HG03139 (cell line): ENCODE measurements around the gene TRABD2B.

Experiments
- ATAC-seq: cut with Tn5 transposase; IDR thresholded peaks from one replicate; pipeline ENCODE4 v1.9.1; 2021; ENCODE audit not compliant: unreplicated experiment

TRABD2B gene

DNA sequence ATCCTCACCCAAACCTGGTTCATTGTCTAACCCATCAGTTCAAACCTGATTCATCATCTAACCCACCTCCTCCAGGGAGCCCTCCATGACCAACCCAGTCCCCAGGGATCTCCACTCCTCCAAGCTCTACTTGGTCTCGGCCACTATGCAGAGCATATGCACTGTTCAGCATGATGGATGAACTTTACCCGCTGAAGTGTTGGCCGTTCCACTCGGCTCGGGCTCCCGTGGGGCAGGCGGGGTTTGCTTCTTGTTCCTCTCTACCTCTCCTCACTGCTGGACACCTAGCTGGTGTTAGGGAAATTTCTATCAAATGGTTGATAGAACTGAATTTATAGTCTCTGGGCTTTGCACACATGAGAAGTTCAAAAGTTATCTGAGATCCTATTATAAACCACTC, 111.0 kb downstream of the TRABD2B start:
- no peak for ATAC-seq

DNA sequence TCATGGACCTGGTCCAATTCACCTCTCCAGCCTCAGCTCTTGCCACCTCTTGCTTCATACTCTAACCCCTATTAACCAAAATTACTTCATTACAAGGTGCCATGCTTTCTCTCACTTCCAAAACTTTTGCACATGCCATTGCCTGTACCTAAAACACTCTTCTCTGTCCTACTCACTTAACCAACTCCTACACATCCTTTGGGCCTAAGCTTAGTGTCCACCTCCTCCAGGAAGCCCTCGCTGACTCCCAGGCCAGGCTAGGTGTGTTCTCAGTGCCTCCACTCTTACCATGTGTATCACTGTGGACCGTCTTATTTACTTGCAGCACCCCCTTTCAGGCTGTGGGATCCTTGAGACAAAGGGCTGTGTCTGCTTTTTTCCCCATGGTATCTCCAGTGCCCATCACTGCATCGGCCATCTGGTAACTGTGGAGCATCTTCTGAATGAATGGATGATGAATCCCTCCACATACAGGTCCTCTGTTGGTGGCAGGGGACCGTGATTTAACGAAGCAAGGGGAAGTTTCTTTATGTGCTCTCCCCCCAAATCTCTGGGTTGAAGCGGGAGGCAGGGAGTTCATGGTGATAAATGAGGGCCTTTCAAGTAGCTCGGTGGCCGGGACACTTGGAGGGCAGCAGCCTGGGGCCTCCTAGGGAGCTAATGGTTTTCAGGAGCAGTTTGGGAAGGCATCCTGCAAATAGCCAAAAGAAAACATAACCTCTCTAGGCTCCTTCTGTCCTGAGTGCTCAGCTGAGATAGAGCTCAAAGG, 111.9 kb downstream of the TRABD2B start:
- no peak for ATAC-seq

DNA sequence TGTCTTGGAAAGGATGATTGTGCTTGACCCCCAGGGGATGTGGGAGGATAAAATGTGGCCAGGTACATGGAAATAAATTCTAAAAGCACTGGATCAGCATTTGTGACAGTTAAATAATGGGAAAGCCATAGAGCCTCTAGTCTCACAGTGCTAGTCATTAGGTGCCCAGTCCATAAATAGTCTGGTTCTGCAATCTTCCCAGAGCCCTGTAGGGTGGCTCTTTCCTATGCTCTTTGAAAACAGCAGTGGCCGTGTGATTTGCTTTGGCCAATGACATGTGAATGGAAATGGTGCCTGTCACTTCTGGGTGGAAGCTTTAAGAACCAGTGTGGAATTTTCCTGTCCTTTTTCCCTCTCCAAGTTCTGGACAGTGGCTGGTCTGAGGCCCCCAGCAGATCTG, 113.2 kb downstream of the TRABD2B start:
- no peak for ATAC-seq

DNA sequence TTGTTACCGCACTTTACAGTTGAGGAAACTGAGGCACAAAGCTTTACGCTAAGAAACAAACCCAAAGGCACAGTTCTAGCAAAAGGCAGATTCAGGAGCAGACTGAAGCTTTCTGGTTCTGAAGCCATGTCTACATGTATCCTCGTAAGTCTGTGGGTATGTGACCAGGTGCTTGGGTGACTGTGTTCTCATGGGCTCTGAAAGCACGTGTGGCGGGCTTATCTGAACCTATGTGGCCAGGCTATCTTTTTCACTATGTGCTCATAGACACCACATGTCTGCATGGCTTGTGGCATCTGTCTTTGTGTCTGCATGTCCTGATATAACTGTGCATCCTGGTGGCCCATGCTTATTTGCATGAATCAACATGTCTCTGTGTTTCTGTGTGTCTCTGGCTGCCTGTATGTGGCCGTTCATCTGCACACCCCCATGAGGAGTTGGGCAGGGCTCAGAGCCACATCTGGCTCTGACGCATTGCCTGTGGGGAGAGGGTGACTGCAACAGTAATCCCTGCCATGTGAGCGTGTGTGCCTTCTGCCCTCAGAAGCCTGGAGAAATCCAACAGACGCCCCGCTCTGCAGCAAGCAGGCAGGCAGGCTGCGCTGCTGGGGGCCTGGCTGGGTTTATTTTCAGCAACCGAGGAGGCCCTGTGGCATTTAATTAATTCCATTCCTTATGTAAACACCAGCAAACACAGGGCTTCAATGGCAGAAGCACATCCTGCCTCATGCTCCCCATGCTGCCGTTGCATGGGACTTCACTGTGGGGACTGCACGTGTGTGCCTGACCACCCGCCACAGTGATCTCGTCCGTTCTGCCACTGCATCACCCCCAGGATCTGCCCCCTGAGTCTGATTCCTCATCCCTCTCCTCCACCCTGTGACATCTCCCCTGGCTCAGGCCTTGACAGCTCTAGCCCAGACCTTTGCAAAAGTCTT, 115.4 kb downstream of the TRABD2B start:
- ATAC-seq, result no peak

DNA sequence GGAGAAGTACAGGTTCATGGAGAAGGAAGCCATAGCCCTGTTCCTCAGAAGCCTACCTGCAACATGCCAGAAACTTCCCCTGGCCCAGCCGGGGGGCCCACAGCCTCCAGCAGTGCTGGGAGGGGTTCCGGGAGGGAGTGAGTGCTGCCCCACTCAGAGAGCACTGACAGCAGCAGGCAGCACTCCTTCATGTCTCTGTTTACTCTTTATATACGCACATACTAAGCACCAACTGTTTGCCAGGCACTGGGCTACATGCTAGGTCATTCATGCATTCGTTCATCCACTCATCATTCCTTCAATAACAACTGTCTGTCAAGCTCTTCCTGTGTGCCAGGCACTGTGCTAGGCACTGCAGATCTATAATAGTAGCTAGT, 120.6 kb downstream of the TRABD2B start:
- no peak for ATAC-seq

DNA sequence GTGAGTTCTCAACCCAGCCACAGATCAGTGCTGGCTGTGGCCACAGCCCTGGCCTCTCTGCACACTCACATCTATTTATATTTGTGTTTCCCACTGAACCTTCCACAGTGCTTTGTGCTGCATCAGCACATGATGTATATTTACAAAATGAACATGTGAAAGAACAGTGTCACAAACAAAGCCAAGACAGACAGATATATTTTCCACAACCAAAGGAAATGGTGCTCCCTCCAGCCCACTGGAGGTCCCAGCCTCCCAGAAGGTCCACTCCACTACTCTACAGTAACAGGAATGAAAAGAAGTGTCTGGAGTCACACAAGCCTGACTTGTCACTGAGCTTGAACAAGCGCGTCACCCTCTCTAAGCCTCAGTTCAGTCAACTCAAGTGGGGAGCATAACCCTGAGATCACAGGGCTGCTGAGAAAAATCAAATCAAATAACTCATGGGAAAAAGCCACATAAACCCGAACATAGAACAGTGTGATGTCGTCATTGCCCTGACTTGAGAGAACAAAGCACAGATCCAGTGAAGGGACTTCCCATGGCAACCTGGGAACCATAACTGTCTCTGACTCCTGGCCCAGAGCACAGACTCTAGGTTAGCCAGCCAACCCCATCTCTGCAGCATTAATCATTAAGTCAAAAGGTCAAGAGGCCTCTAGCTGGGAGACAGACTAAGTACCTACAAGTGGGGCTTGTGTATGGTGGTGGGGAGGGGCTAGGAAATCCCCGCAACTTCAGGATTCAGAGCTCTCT, 121.2 kb downstream of the TRABD2B start:
- no peak for ATAC-seq

DNA sequence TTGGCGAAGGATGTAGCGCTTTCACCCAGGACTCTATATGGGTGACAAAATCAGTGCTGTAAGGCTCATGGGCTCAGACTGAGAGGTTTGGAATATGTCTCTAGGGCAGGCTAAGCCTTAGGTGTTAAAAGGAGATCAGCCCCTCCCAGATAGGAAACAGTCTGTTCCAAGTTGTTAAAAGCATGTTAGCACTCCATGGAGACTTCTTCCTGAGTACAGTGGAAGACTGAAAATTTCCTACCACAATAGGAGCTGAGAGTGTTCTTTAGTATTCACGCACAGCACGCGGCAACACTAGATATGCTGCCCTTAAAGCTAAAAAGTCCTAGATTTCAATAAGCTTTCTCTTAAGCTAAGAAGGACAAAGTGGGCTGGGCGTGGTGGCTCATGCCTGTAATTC, 122.1 kb downstream of the TRABD2B start:
- no peak for ATAC-seq

DNA sequence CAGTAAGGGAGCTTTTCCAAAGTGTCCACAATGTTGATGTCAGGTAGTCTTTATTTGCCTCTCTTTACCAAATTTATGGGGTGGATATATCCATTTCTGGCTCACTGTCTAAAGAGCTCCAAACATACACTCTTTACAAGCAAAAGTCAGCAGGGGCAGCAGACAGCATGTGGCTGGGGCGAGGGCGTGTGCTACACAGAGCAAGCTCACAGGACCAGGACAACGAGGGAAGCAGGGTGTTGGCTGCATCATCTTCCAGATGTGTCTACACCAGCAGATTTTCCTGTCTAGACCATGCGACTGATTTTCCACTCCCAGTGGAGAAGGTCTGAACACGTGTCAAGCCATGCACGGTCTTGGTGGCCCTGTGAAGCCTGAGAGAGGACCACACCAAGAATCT, 123.8 kb downstream of the TRABD2B start:
- no peak for ATAC-seq

DNA sequence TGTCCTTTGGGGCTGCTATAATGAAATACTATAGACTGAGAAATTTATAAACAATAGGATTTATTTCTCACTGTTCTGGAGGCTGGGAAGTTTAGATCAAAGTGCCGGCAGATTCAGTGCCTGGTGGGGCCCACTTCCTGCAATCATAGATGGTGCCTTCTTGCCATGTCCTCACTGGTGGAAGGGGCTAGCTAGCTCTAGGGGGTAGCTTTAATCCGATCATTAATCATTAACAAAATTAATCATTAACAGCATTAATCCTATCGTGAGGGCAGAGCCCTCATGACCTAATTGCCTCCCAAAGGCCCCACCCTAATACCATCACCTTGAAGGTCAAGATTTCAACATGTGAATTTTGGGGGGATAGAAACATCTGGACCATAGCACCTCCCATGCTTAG, 124.3 kb downstream of the TRABD2B start:
- ATAC-seq, result no peak

DNA sequence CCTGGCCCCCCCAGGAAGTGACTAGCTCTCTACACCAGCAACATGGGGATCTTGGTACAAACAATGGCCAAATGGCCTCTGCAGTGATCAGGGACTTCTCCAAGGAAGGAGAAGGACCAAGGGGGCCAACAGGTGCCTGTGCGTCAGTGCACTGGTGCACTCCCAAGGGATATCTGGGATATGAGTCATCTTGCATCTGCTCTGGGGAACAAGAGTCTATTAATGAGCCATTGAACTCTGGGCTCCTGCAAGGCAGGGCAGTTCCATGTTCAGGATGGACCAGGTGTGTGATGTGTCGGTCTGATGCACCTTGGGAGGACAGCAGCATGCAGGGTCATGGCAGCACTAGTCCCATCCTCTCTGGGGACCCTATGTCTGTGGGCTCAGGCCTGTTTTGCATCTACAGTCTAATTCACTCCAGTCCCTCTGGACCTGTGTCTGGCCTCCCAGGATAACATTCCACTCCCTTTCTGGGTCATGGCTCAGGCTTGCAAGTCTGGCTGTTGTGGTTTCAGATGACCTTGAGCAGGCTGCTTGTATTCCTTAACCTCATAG, 125.3 kb downstream of the TRABD2B start:
- ATAC-seq, result no peak

DNA sequence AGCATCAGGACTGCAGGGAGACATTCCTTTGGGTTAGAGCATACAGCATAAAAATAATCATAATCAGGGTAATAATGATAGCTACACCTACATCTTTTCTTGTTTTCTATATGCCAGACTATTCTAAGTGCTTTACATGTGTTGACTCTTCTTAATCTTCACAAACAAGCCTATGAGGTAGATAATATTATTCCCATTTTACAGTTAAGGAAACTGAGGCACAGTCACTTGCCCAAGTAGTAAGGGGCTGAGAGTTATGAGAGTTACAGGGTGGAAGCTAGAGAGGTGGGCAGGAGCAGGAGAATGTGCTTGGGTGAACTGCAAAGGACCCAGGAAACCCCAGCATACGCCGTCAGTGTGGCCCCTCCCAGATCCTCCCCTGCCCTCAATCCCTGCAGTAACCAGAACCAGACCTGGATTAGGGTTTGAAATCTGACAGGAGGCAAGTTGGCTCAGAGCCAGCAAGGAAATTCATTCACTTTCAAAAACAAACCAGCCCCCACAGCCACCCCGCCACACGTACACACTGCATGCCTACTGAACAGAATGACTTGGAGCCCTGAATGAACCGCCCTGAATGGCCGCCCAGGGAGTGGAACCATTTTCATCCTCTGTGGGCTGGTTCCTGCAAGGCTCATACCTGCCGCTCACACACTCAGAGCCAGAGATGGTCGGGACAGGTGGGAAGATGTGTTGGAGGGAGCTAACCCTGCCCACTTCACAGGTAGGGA, 126.1 kb downstream of the TRABD2B start:
- ATAC-seq, result no peak

DNA sequence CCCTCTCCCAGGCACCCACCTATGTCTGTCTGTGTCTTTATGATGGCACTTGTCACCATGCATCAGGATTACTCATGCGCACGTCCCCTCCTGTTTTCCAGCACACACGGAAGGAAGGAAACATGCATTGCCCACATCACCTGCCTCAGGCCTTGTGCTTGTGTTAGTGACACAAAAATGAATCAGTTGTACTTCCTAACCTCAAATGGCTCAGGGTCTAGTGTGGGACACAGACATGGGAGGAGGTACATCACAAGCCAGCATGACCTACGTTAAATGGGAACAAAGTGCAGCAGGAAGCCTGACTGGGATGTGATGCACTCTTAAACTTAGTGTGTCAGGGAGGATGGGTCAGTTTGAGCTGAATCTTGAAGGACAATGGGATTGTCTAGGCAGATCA, 126.7 kb downstream of the TRABD2B start:
- no peak for ATAC-seq

DNA sequence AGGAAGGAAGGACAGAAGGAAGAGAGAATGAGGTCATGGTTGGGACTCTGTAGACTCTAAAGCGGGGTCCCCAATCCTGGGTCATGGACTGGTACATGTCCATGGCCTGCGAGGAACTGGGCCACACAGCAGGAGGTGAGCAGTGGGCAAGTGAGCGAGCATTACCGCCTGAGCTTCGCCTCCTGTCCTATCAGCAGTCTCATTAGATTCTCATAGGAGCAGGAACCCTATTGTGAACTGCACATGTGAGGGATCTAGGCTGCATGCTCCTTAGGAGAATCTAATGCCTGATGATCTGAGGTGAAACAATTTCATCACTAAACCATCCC, 128.9 kb downstream of the TRABD2B start:
- ATAC-seq, result no peak

DNA sequence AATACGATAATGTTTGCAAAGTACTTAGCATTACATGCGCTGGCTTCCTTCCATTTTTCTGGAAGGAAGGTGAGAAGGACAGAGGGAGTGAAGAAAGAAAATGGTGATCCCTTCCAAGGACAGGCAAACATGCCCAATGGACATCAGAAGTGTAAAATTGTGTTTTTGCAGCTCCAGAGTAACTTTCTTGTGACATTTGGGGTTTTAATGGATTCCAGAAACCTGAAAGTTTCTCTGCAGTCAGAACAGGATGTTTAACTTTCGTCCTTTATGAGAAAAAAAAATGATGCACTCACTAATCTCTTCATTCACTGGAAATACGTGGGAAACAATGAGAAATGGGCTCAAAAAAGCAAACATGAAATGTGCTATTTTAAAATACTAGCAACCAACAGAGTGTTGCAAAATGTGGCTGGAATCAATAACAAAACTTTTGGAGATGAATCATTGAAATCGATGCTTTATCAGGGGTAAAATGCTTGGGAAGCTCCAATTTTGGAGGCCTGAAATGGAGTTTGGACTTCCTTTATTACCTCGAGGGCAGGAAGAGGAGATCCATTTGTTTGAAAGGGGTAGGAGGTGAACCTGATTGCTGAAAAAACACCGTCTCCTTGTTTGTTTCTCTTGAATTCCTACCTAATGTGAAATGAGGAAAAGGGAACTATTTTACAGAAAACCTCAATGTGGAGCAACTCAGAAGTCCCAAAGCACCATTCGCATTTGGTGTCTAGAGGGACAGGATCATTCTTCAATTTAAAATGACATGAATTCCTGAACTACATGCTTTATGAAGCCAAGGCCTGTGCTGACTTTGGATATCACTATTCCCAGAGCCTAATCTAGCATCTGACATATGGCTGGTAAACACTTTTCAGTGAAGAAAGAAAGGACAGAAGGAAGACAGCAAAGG, 129.5 kb downstream of the TRABD2B start:
- no peak for ATAC-seq

DNA sequence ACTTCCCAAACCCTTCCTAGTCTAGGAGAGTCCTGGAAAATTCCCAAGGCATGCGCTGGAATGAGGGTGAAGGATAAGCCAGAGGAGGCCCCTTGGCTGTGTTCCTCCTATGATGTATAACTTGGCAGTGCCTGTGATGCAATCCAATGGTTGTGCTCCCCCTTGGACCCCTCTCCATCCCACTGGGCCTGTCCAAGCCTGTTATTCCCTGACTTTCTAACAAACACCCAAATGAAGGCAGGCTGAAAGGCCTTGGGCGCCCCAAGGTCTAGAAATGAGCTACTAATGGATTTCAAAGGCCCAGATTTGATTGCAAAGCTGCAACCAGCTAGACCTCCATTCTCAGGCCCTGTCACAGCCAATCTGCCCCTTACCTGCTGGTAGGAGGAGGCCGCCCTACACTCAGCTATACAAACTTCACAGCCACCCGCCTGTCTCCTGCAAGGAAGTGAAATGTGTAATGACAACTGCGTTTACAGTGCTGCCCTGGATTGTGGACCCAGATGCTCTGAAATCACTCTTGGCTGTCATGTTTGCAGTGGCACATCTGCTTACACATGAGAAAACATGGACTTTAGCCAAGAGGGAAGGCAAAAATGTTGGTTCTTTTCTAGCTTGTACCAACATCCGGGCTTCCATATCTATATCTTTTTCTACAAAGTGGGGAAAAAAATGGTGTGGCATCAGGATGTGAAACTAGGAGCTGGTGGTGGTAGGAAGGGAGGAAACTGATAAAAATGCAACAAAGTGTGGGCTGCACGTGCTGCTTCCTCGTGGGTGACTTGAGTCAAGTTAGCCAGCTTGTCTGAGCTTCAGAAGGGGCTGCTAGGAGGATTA, 130.4 kb downstream of the TRABD2B start:
- no peak for ATAC-seq

DNA sequence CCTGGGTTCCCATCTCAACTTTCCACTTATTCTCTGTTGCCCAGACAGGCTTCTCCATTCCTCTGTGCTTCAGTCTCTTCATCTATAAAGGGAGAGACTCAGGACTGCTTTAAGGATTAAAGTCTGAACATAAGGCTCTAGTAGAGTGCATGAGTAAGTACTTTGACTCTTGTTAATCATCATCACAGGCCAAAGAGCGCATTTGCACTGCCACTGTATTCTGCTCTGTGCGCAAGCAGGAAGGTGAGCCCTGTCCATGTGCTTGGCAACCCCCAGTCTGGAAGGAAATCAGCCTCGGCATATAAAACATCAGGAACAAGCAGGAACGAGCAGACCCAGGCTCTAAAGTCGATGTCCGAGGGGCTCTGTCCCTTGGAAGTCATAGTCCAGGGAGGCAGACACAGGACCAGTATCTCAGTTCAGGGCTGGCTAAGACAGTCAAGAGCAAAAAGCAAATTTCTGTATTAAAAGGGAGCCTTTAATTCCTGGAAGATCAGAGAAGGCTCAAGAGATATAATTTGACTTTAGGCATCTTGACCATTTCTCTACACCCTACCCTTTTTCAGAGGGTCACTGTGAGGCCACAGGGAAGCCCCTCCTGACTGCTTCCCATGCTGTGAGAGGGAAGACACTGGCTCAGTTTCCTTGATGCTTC, 131.2 kb downstream of the TRABD2B start:
- ATAC-seq, result no peak

DNA sequence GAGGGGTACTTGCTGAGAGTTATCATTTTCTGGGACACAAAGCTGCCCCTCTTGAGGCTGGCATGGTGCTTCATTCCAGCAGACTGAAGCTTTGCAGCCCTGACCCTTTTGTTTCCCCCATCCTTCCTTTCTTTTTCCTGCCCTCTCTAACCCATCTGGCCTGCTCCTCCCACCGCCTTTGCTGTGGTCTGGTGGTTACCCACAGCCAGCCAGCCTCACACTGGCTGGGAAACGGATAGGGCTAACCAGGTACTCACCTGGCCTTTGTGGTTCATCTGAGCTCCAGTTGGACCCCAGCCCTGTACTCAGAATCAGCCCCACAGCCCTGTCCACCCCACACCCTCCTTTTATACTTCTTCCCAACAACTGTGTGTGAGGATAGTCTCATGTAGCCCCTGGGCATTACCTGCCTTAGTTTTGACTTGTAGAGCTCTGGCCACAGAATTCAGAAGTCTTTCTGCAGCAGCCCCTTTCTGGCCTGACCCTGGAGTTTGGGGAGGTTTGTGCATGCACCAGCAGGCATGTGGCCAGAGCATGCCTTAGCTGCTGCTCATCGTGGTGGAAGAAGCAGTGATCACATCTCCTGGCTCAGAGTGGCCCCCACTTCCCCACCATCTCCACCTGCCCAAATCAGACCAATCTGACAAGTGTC, 138.0 kb downstream of the TRABD2B start:
- no peak for ATAC-seq

DNA sequence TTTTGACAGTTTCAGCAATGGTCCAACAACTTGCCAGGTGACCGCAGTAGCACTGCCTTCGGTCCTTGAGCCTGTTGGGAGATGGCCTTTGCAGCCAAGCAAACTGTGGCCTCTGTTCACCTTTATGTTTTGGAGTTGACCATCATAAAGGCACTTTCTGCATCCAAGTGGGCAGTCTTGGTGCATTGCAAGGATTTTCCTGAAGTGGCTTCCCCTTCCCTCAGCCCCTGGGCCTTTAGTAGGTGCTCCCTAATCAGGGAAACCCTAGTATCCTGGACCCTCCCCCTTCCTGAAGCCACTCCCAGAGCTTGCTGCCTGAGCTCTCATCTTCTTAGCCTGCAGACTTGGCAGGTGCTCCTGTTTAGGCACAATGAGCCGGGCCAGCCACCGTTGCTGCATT, 140.2 kb downstream of the TRABD2B start:
- ATAC-seq, result no peak
